ENCODE data around the gene SHE. TPM values are rescaled to one million over a fixed set of nuclear protein-coding genes. Genes with fewer than 3 reads are reported as not detected.

Gene SHE
- total and polyA plus RNA-seq, 12 donors: 7.9 to 19.6 (median 13.3) TPM

- no peak for DNase-seq
- Histone ChIP-seq H3K9me3 (no peaks in the 10 kb centered on the region), H3K27ac (peak overlapping the region in 2 of 10 donors; percentile 80 to 84), H3K27me3 (no peaks in the 10 kb centered on the region), H3K4me3 (no peak overlapping the region), H3K4me1 (peaks cover 24 to 91% (median 74%) of the 10 kb centered on the region in 9 donors), H3K36me3 (peaks cover 0 to 43% (median 0%) of the 10 kb centered on the region in 9 donors)
- TF ChIP-seq CTCF (IDR thresholded peaks at IDR 0.05): no peak
- 81 to 85% methylated on average over 17 of the region's 17 CpGs for whole genome bisulfite sequencing, 2 donors
- intact Hi-C loops (cut with DNase I): no loop called here
- no peak for ATAC-seq
Measured at GRCh38 chr1:154429841-154430611, 72.2 kb downstream of the SHE start.

Other genes with a start within 250 kb of the SHE start
- 100 to 1,000 TPM; 162 to 196 (median 171) TPM for gene HAX1, start 229.8 kb downstream of the SHE start, total RNA-seq
- 100 to 1,000 TPM; 171 to 313 TPM for gene HAX1, start 229.8 kb downstream of the SHE start, polyA plus RNA-seq
- gene AQP10, start 181.3 kb downstream of the SHE start, total RNA-seq: 1 to 10 TPM in 1 of 10 donors, under 1 TPM in 6, not detected in 3; 0.12 to 1.5 (median 0.48) TPM
- under 1 TPM in 1 of 2 donors, not detected in 1; 0.35 TPM for gene AQP10, start 181.3 kb downstream of the SHE start, polyA plus RNA-seq
- gene ATP8B2, start 176.9 kb downstream of the SHE start, total RNA-seq: 10 to 100 TPM; 10.3 to 17.3 (median 13.3) TPM
- gene ATP8B2, start 176.9 kb downstream of the SHE start, polyA plus RNA-seq: 10 to 100 TPM in 1 of 2 donors, 1 to 10 TPM in 1; 8.0 to 16.8 TPM
- gene IL6R, start 97.1 kb downstream of the SHE start, total RNA-seq: 10 to 100 TPM in 5 of 10 donors, 1 to 10 TPM in 5; 6.1 to 16.2 (median 10.0) TPM
- 1 to 10 TPM; 2.9 to 6.2 TPM for gene IL6R, start 97.1 kb downstream of the SHE start, polyA plus RNA-seq
- 1 to 10 TPM; 1.1 to 3.8 (median 1.8) TPM for gene TDRD10, start 193 bp downstream of the SHE start, total RNA-seq
- 10 to 100 TPM in 1 of 2 donors, 1 to 10 TPM in 1; 5.5 to 13.3 TPM for gene TDRD10, start 193 bp downstream of the SHE start, polyA plus RNA-seq
- 10 to 100 TPM; 49.1 to 83.5 (median 59.0) TPM for gene UBE2Q1, start 56.2 kb upstream of the SHE start, total RNA-seq
- 10 to 100 TPM; 19.4 to 28.9 TPM for gene UBE2Q1, start 56.2 kb upstream of the SHE start, polyA plus RNA-seq
- gene CHRNB2, start 65.4 kb upstream of the SHE start, total RNA-seq: under 1 TPM in 3 of 10 donors, not detected in 7; 0.06 to 0.13 (median 0.07) TPM
- under 1 TPM in 1 of 2 donors, not detected in 1; 0.03 TPM for gene CHRNB2, start 65.4 kb upstream of the SHE start, polyA plus RNA-seq
- 100 to 1,000 TPM in 1 of 10 donors, 10 to 100 TPM in 9; 45.3 to 103 (median 55.3) TPM for gene ADAR, start 105.8 kb upstream of the SHE start, total RNA-seq
- 10 to 100 TPM; 15.4 to 19.4 TPM for gene ADAR, start 105.8 kb upstream of the SHE start, polyA plus RNA-seq